DOHH2 (cell line): ENCODE data around the gene SLC16A13.

Experiments
- H3F3A ChIP-seq: fragments of 200-600 bp; sonication (generic), shearing (Covaris generic); 2 replicates; pipeline ENCODE4 v1.6.0; 2016; ENCODE audit warnings: antibody characterized with exemption, mild to moderate bottlenecking; ENCODE audit not compliant: control insufficient read depth, insufficient read depth
- H3K27ac ChIP-seq: fragments of 200-600 bp; sonication (generic); 2 replicates; pipeline ENCODE4 v1.5.1; 2014; ENCODE audit warnings: low read depth, mild to moderate bottlenecking, low read length, moderate library complexity
- H3K27me3 ChIP-seq: fragments of 200-600 bp; sonication (generic); 2 replicates; pipeline ENCODE4 v1.6.1; 2014; ENCODE audit warnings: mild to moderate bottlenecking, low read length, mixed read lengths; ENCODE audit not compliant: control insufficient read depth
- H3K36me3 ChIP-seq: fragments of 200-600 bp; sonication (generic); 2 replicates; pipeline ENCODE4 v1.6.1; 2014; ENCODE audit warnings: mild to moderate bottlenecking, low read length, moderate library complexity, mixed read lengths; ENCODE audit not compliant: control insufficient read depth
- H3K4me1 ChIP-seq: fragments of 200-600 bp; sonication (generic); 2 replicates; pipeline ENCODE4 v1.6.1; 2014; ENCODE audit warnings: mild to moderate bottlenecking, low read length, mixed read lengths; ENCODE audit not compliant: control insufficient read depth
- H3K4me2 ChIP-seq: fragments of 200-600 bp; sonication (generic); 2 replicates; pipeline ENCODE4 v1.6.0; 2014; ENCODE audit warnings: mild to moderate bottlenecking, low read length, moderate library complexity
- H3K4me3 ChIP-seq: fragments of 200-600 bp; sonication (generic); 2 replicates; pipeline ENCODE4 v1.5.1; 2014; ENCODE audit warnings: mild to moderate bottlenecking, low read length, mixed read lengths
- H3K79me2 ChIP-seq: fragments of 200-600 bp; sonication (generic); 2 replicates; pipeline ENCODE4 v1.6.1; 2014; ENCODE audit warnings: mild to moderate bottlenecking, low read length, mixed read lengths; ENCODE audit not compliant: control insufficient read depth
- H3K9me2 ChIP-seq: fragments of 200-600 bp; sonication (generic); replicated peaks from 2 replicates; pipeline ENCODE4 v1.6.1; 2014; ENCODE audit warnings: mild to moderate bottlenecking, low read length, mixed read lengths; ENCODE audit not compliant: control insufficient read depth
- H3K9me3 ChIP-seq: fragments of 200-600 bp; sonication (generic); 2 replicates; pipeline ENCODE4 v1.6.1; 2014; ENCODE audit warnings: antibody characterized with exemption, low read length, mixed read lengths; ENCODE audit not compliant: control insufficient read depth, insufficient read depth
- H4K20me1 ChIP-seq: fragments of 200-600 bp; sonication (generic); 2 replicates; pipeline ENCODE4 v1.6.0; 2014; ENCODE audit warnings: low read depth, mild to moderate bottlenecking, antibody characterized with exemption, low read length, moderate library complexity; ENCODE audit not compliant: control insufficient read depth, insufficient read depth
- CTCF ChIP-seq: fragments of 200-600 bp; sonication (generic); IDR thresholded peaks from one replicate; pipeline ENCODE4 v1.5.1; 2014; ENCODE audit warnings: antibody characterized with exemption, mild to moderate bottlenecking, low read depth, low read length; ENCODE audit not compliant: poor library complexity, severe bottlenecking
- EZH2phosphoT487 ChIP-seq: fragments of 200-600 bp; sonication (generic); IDR thresholded peaks from 2 replicates; pipeline ENCODE4 v1.6.1; 2017; ENCODE audit warnings: borderline replicate concordance, mild to moderate bottlenecking, antibody characterized with exemption, low read length, moderate library complexity, mixed read lengths

The SLC16A13 gene

GRCh38 chr17:7063518-7064094 lies 27.8 kb downstream of the SLC16A13 start:
- peaks cover 7% of the 10 kb centered on the region; the same call in 1 of the 2 replicates for H3K27me3 ChIP-seq
- H3K9me3 ChIP-seq = peaks cover 4% of the 10 kb centered on the region; the same call in 1 of the 2 replicates
- no peaks in the 10 kb centered on the region for H4K20me1 ChIP-seq
- no peaks in the 10 kb centered on the region for H3K36me3 ChIP-seq
- H3K4me1 ChIP-seq = no peaks in the 10 kb centered on the region
- H3K27ac ChIP-seq = no peak overlapping the region
- no peak overlapping the region for H3K4me3 ChIP-seq
- no peaks in the 10 kb centered on the region for H3K79me2 ChIP-seq
- no peak overlapping the region for H3K4me2 ChIP-seq
- TF ChIP-seq CTCF = no peak
- no peak for TF ChIP-seq EZH2phosphoT487
- no peaks in the 10 kb centered on the region for H3K9me2 ChIP-seq
- no peaks in the 10 kb centered on the region for H3F3A ChIP-seq

- no peaks in the 10 kb centered on the region for H3K4me1 ChIP-seq
- H3K27ac ChIP-seq = no peak overlapping the region
- TF ChIP-seq EZH2phosphoT487 = no peak
- TF ChIP-seq CTCF = no peak
- H3K4me3 ChIP-seq = no peak overlapping the region
- H3F3A ChIP-seq = no peaks in the 10 kb centered on the region
- no peak overlapping the region for H3K4me2 ChIP-seq
- no peaks in the 10 kb centered on the region for H4K20me1 ChIP-seq
- no peaks in the 10 kb centered on the region for H3K36me3 ChIP-seq
- peaks cover 7% of the 10 kb centered on the region; the same call in 1 of the 2 replicates for H3K27me3 ChIP-seq
- H3K9me3 ChIP-seq = peaks cover 4% of the 10 kb centered on the region; the same call in 1 of the 2 replicates
- no peaks in the 10 kb centered on the region for H3K79me2 ChIP-seq
- H3K9me2 ChIP-seq = no peaks in the 10 kb centered on the region
These were observed 28.4 kb downstream of the SLC16A13 start for GRCh38 chr17:7064261-7064660.

- H3K27me3 ChIP-seq = peaks cover 9% of the 10 kb centered on the region; the same call in 1 of the 2 replicates
- no peaks in the 10 kb centered on the region for H3K36me3 ChIP-seq
- H3F3A ChIP-seq = no peaks in the 10 kb centered on the region
- no peak for TF ChIP-seq CTCF
- TF ChIP-seq EZH2phosphoT487 = no peak
- H3K9me3 ChIP-seq = peaks cover 4% of the 10 kb centered on the region; the same call in 1 of the 2 replicates
- H3K9me2 ChIP-seq = no peaks in the 10 kb centered on the region
- no peak overlapping the region for H3K27ac ChIP-seq
- no peak overlapping the region for H3K4me3 ChIP-seq
- no peaks in the 10 kb centered on the region for H4K20me1 ChIP-seq
- no peaks in the 10 kb centered on the region for H3K4me1 ChIP-seq
- no peak overlapping the region for H3K4me2 ChIP-seq
- no peaks in the 10 kb centered on the region for H3K79me2 ChIP-seq
These were observed 31.4 kb downstream of the SLC16A13 start for GRCh38 chr17:7067198-7067597.
